GM21576 (cell line): ENCODE measurements around the gene LRP1B.

Source experiments
- ATAC-seq: cut with Tn5 transposase; IDR thresholded peaks from one replicate; pipeline ENCODE4 v1.9.1; 2021; ENCODE audit warnings: mild to moderate bottlenecking, moderate library complexity; ENCODE audit not compliant: unreplicated experiment

Gene LRP1B

DNA sequence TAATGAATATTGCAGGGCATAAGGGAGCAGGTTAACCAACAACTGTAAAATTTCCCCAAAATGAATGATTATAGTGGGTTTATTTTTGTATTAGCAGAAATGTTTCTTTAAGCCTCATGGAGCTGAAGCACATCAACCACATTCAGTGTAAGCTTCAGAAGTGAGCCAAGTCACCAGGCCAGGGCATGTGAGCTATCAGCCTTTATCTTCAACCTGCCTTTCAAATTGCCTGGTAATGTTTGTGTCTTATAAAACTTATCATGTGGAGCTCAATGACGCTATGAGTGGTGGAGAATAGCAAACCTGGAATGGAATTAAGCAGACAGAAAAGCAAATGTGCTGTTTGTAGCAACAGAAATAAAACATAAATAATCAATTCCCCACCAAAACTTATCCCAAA is 1068.4 kb downstream of the LRP1B start:
- ATAC-seq, result no peak

DNA sequence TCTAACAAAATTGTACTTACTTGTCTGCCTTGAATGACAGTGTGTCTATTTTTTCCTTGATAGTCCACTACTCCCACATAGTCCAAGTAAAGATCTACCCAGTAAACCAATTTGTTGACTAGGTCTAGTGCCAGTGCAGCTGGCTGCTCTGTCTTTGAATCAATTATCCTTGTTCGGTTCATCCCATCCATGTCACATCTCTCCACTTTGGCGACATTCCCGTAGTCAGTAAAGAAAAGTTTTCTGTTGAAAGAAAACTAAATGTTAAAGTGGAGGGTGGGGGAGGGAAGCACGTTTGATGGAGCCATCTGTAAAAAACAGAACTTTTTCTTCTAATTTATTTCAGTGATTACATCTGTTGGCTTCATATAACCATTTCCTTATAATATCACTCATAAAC is 1068.8 kb downstream of the LRP1B start:
- no peak for ATAC-seq

DNA sequence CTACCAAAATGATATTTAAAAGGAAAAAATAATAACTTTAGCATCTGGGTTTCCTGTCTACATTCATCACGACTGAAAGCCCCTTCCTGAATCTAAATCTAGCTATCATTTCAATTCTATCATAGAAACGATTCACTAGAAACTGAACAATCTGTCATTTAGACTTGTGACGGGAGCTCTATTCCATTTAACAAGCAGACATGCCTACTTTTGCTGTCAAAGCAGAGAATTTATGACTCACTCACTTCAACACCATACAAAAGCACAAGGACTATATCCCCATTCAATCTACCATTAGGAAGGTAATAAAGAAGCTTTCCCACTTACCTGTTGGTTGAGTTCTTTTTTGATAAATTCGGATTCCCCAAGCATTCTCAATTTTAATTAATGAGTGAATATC is 1072.3 kb downstream of the LRP1B start:
- no peak for ATAC-seq

GRCh38 chr2:141055531-141055930 is 1075.3 kb downstream of the LRP1B start:
- no peak for ATAC-seq

DNA sequence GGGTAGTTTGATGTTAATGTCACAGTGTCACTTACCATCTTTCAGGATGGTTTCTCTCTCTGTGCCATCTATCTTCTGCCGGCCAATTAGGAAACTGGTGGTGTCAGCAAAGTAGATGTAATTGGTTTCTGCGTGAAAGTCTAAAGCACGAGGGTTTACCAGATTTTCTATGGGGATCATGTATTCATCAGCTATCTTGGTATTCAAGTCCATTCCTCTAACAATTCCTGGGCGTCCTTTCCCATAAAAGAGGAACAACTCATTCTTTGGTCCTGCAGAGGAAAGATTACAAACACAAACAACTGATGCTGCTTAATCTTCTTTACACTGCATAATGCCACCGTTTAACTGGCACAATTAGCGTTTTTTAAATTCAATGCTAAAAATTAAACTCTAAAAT is 1081.9 kb downstream of the LRP1B start:
- ATAC-seq, result no peak

DNA sequence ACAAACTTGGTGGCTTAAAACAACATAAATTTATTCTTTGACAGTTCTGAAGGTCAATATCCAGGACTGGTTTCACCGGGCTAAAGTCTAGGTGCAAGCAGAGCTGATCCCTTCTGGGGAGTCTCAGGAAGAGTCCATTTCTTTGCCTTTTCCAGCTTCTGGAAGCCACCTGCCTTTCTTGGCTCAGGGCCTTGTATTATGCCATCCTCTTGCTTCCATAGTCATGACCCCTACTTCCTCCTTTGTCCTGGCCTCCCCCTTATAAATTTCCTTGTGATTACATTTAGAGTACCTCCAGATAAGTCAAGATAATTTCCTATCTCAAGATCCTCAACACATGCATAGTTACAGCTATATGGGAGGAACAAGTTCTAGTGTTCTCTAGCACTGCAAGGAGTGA is 1089.5 kb downstream of the LRP1B start:
- ATAC-seq, result no peak

- ATAC-seq, result no peak
Measured at GRCh38 chr2:141038341-141038740, 1092.5 kb downstream of the LRP1B start.

DNA sequence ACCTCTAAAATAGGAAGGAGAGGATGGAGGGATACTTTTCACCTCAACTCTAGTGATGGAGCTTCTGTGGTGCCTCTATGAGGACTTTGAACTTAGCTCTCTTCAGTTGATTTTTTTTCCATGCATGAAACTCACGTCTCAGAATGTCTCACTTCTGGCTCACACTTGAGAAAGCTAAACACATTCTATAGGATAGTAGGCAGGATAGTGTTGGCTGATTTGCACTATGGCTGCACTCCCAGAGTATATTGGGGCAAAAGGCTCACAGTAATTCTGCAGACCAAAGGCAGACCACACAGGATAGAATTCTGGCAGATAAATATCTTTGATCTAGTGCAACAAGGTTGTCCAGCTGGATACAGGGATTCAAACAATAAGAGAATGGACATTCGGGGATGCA is 1093.5 kb downstream of the LRP1B start:
- no peak for ATAC-seq

DNA sequence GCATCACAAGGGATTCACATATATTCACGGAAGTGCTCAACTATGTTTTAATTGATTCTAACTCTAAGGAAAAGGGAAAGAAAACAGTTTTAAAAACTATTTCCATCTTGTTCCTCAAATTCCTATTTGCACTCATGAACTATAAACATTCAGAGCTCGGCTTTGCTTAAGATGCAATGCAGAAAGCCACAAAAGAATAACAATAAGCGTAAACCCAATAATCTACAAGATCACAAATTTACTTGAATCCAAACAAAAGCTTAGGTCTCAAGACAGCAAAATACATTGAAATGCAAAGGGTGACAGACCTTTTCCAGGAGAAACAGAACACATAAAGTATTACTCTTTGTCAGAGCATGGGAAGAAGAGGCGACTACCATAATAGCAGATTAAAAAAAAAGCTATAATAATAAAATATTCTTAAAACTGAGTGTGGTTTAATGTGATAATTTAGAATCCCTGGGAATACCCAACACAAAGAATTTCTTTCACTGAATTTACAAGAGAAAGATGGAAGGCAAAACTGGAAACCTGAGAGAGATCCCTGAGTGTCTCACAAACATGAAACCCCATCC is 1094.9 kb downstream of the LRP1B start:
- ATAC-seq, result no peak

DNA sequence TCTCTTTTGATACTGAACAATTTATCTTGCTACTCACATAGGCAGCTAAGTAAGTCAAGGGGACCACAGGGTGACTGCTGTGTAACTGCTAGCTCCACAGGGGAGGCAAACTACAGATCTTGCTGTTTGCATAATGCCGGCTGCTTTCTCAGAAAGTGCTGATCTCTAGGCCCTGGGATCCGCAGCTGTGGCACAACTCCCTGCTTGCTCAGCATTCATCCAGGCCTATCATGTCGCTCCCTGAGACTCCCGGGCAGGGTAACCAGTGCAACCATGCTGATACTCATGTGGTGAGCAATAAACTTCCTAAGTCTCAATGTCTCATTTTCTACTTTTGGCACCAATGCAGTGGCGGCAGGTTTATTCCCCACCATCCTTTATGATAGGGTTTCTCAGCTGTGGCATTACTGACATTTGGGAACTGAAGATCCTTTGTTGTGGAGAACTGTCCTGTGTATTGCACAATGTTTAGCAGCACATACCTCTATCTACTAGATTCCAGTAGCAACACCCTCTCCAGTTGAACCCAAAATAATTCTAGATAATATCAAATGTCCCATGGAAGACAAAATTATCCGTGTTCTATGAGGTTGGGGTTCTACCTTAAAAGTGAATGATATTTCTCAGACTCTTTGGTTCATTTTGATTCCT is 1101.3 kb downstream of the LRP1B start:
- ATAC-seq, result no peak

DNA sequence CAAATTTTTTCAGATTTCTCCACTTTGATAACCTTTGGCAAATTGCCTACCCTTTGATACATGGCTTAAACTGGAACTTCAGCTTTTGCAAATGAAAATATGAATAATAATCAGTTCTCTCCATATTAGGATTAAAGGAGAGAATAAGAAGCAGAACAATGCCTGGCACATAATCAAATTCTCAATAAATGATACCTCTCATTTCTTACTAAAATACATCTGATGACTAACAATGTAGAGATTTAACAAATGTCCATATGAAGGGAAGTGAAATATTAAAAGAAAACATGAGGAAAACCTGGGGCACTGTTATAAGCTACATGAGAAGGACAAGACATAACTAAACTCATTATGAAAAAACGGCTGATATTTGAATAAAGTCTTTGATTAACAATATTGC is 1103.6 kb downstream of the LRP1B start:
- no peak for ATAC-seq

DNA sequence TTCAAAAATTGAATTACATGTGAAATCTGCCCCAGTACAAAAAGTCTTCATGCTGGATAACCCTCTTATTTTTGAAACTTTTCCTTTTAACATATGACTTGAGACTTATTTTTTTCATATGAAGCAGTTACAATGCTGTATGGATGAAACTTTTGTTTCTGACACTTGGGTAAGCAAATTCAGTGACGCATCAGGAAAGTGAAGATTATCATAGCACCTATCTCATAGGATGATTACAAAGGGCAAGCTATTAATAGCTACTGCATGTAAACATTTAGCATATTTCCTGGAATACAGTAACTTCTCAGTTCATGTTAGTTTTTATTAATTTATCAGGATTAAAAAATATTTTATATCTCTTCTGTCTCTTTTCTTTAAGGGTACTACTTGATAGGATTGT is 1109.2 kb downstream of the LRP1B start:
- ATAC-seq, result no peak

DNA sequence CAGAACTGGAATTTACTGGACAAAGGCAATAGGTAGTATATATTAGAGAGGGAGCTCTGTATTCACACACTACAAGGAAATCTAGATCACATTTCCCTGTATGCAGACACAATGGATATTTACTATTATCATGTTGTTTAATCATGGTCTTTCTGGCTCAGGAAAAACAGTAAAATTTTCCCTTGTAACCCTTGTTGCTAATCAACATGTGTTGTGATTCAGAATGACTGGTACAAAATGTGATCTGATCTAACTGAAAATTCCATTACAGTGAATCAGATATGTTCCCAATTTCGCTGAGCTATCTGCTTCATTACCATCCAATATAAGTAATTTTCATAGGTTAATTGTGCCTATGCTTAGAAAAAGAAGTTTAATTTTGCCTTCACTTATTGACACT is 1109.7 kb downstream of the LRP1B start:
- no peak for ATAC-seq

DNA sequence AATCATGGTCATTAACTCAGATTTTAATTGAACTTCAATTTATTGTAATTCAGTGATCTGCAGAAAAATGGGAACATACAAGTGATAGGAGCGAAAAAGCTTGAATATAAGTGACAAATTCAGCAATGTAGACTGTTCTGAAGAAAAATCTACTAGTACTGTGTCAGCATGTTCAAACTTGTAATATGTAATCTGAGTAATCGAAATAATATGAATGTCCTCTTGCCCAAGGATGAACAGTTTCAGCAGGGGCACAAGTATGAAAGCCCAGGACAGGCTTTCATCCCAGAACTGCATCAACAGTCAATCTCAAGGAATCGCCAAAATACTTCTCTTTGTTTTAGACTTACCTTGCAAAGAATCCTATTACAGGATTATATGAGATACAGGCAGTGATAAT is 1110.5 kb downstream of the LRP1B start:
- no peak for ATAC-seq

- ATAC-seq, result no peak
Measured at GRCh38 chr2:141015341-141016047, 1115.3 kb downstream of the LRP1B start.

GRCh38 chr2:141003967-141004657 is 1126.7 kb downstream of the LRP1B start:
- ATAC-seq, result no peak

- ATAC-seq, result no peak
Measured at GRCh38 chr2:141001750-141002149, 1129.1 kb downstream of the LRP1B start.

DNA sequence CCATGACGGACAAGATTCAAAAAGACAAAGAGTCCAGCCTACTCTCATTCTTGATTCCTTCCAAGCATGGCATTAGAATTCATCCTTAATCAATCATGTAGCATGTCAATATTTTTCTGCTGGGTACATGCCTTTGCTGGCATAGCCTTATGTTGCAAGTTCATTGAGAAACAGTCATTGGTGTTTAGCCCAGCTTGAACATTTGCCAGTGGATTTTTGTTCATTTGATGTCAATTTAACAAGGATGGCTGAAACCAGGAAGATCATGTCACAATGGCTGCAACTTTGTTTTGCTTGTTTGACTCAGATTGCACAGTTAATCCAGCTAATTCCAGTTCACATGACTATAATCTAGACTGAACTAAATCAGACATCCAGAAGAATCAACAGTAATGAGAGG is 1132.2 kb downstream of the LRP1B start:
- ATAC-seq, result no peak

- no peak for ATAC-seq
Measured at GRCh38 chr2:140998017-140998416, 1132.8 kb downstream of the LRP1B start.

DNA sequence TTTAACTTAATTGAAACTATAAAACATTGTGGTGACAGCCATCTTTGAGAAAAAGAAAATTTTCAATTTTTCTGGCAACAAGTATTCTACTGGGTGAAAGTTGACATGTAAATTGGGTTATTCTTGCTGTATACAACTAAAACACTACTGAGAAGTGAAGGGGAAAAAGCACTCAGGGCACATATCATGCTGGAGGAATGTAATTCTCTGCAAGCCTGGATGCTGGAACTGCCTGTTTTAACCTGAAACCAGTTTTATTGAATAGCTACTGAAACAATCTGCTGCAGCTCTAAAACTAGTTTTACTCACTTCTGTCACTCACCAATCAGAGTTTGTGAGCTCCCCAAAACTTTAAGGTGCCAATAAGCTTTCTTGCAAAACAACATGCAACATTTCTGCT is 1136.0 kb downstream of the LRP1B start:
- no peak for ATAC-seq

DNA sequence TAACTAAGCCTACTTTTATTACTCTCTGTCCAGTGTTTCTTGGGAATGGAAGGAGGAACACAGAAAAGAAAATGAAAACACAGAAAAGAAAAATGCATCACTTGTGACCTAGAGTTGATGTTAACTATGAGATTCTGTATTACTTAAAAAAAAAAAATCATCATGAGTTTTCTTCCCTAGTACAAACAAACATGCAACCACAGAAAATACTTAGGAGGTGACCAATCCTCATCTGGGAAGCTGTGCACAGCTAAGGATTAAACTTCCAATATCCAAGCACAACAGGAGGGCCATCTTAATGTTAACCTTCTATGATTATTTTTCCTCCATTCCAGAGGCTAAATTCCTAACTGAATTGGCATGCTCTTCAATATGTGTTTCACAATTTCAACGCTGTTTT is 1140.4 kb downstream of the LRP1B start:
- no peak for ATAC-seq

- ATAC-seq, result no peak
Measured at GRCh38 chr2:140988597-140988996, 1142.2 kb downstream of the LRP1B start.
